Thyroid gland (tissue), 4 donors: ENCODE measurements around the gene DPEP2NB.

Experiments
- CTCF ChIP-seq, 6 experiments: fragments of 200-600 bp in 3 of 6; fragments of 450-650 bp in 3 of 6; sonication (generic) in 3 of 6; IDR thresholded peaks; one replicate each; pipeline ENCODE4 v1.5.1; 2016 to 2019; ENCODE audit warnings: antibody characterized with exemption in 6 of 6, mild to moderate bottlenecking in 2 of 6, inconsistent platforms in 1 of 6, moderate library complexity in 1 of 6
- POLR2A ChIP-seq, 2 donors: fragments of 450-650 bp; IDR thresholded peaks; one replicate each; pipeline ENCODE4 v1.6.1; 2017; ENCODE audit warnings: antibody characterized with exemption in 2 of 2, mild to moderate bottlenecking in 2 of 2, moderate library complexity in 1 of 2

GRCh38 chr16:67967183-67967957, 48.3 kb downstream of the DPEP2NB start:
- no peak for TF ChIP-seq POLR2A (IDR thresholded peaks at IDR 0.05)
- TF ChIP-seq CTCF (IDR thresholded peaks at IDR 0.05) = no peak
